HepG2 (cell line): ENCODE measurements around the gene TBX10. TPM values are rescaled to one million over a fixed set of nuclear protein-coding genes. Genes with fewer than 3 reads are reported as not detected.

Experiments
- CBFB ChIP-seq: sonication (generic); formaldehyde crosslinking; IDR thresholded peaks from 2 replicates; pipeline ENCODE4 v1.4.0; 2020; ENCODE audit warnings: missing genetic modification reagents
- CHD2 ChIP-seq: IDR thresholded peaks from 2 replicates; pipeline ENCODE4 v1.6.1; 2011; ENCODE audit warnings: low read depth, low read length, improper control_type of control experiment
- FOXA1 ChIP-seq, 2 experiments: fragments of 450-650 bp in 1 of 2; sonication (generic) in 1 of 2; formaldehyde crosslinking in 1 of 2; IDR thresholded peaks; 2 replicates each; pipeline versions ENCODE4 v1.4.0 to v1.6.1; 2016 to 2020; ENCODE audit warnings: missing genetic modification reagents in 1 of 2
- KAT2B ChIP-seq: fragments of 150-350 bp; IDR thresholded peaks from 2 replicates; pipeline ENCODE4 v1.6.1; 2014; ENCODE audit warnings: low read depth, low read length, borderline replicate concordance
- KDM3A ChIP-seq: IDR thresholded peaks from 2 replicates; pipeline ENCODE4 v1.6.1; 2018; ENCODE audit warnings: low read depth, missing compliant biosample characterization
- KLF16 ChIP-seq, 2 experiments: sonication (generic) in 1 of 2; formaldehyde crosslinking in 1 of 2; IDR thresholded peaks; 2 replicates each; pipeline versions ENCODE4 v1.6.1 to v1.8.0; 2016 to 2023; ENCODE audit warnings: missing genetic modification reagents in 2 of 2, missing compliant biosample characterization in 1 of 2
- LCORL ChIP-seq, 2 experiments: fragments of 450-650 bp in 1 of 2; sonication (generic) in 1 of 2; formaldehyde crosslinking in 1 of 2; IDR thresholded peaks; 2 replicates each; pipeline versions ENCODE4 v1.5.0 to v1.6.1; 2017 to 2020; ENCODE audit warnings: antibody characterized with exemption in 1 of 2, missing genetic modification reagents in 1 of 2
- MAFF ChIP-seq: IDR thresholded peaks from 2 replicates; pipeline ENCODE4 v1.6.1; 2011; ENCODE audit warnings: low read depth, low read length, improper control_type of control experiment
- REXO4 ChIP-seq: sonication (generic); formaldehyde crosslinking; IDR thresholded peaks from 2 replicates; pipeline ENCODE4 v1.8.0; 2022; ENCODE audit warnings: missing genetic modification reagents, mild to moderate bottlenecking, borderline replicate concordance
- SAP130 ChIP-seq: IDR thresholded peaks from 2 replicates; pipeline ENCODE4 v1.6.1; 2016; ENCODE audit warnings: low read depth
- SMARCC2 ChIP-seq: fragments of 450-650 bp; IDR thresholded peaks from 2 replicates; pipeline ENCODE4 v1.6.1; 2017; ENCODE audit warnings: antibody characterized with exemption, mild to moderate bottlenecking
- SNAI1 ChIP-seq: sonication (generic); formaldehyde crosslinking; IDR thresholded peaks from 2 replicates; pipeline ENCODE4 v1.5.0; 2020; ENCODE audit warnings: mild to moderate bottlenecking, missing genetic modification reagents, borderline replicate concordance
- SYNCRIP ChIP-seq: fragments of 200-400 bp; formaldehyde crosslinking; IDR thresholded peaks from 2 replicates; pipeline ENCODE4 v1.6.1; 2018; ENCODE audit warnings: mild to moderate bottlenecking, low read depth, low read length; ENCODE audit not compliant: insufficient read depth
- TGIF2 ChIP-seq: IDR thresholded peaks from 2 replicates; pipeline ENCODE4 v1.6.1; 2016; ENCODE audit warnings: control low read depth, missing compliant biosample characterization
- TOE1 ChIP-seq: sonication (generic); formaldehyde crosslinking; IDR thresholded peaks from 2 replicates; pipeline ENCODE4 v1.4.0; 2020; ENCODE audit warnings: mild to moderate bottlenecking, missing genetic modification reagents
- TSC22D2 ChIP-seq: sonication (generic); formaldehyde crosslinking; IDR thresholded peaks from 2 replicates; pipeline ENCODE4 v1.5.1; 2020; ENCODE audit warnings: missing genetic modification reagents, mild to moderate bottlenecking, borderline replicate concordance
- U2AF1 ChIP-seq: fragments of 200-400 bp; formaldehyde crosslinking; optimal IDR thresholded peaks from 2 replicates; pipeline ENCODE3; 2017; ENCODE audit warnings: mild to moderate bottlenecking, low read depth, low read length
- ZBTB14 ChIP-seq: sonication (generic); formaldehyde crosslinking; IDR thresholded peaks from 2 replicates; pipeline ENCODE4 v1.4.0; 2020; ENCODE audit warnings: missing genetic modification reagents
- ZBTB38 ChIP-seq: sonication (generic); formaldehyde crosslinking; IDR thresholded peaks from 2 replicates; pipeline ENCODE4 v1.5.1; 2020; ENCODE audit warnings: mild to moderate bottlenecking, missing genetic modification reagents
- ZNF143 ChIP-seq: sonication (generic); formaldehyde crosslinking; IDR thresholded peaks from 2 replicates; pipeline ENCODE4 v1.4.0; 2020; ENCODE audit warnings: missing genetic modification reagents
- ZNF251 ChIP-seq: sonication (generic); formaldehyde crosslinking; IDR thresholded peaks from 2 replicates; pipeline ENCODE4 v1.9.0; 2021; ENCODE audit warnings: mild to moderate bottlenecking, missing genetic modification reagents
- ZNF496 ChIP-seq: sonication (generic); formaldehyde crosslinking; IDR thresholded peaks from 2 replicates; pipeline ENCODE4 v1.8.1; 2023; ENCODE audit warnings: mild to moderate bottlenecking, moderate library complexity, missing genetic modification reagents; ENCODE audit not compliant: insufficient replicate concordance
- ZNF564 ChIP-seq: sonication (generic); formaldehyde crosslinking; IDR thresholded peaks from 2 replicates; pipeline ENCODE4 v1.8.1; 2023; ENCODE audit warnings: mild to moderate bottlenecking, missing genetic modification reagents
- ZNF775 ChIP-seq: sonication (generic); formaldehyde crosslinking; IDR thresholded peaks from 2 replicates; pipeline ENCODE4 v1.4.0; 2020; ENCODE audit warnings: missing genetic modification reagents, mild to moderate bottlenecking, moderate library complexity, borderline replicate concordance
- ZNF839 ChIP-seq: sonication (generic); formaldehyde crosslinking; IDR thresholded peaks from 2 replicates; pipeline ENCODE4 v1.4.0; 2020; ENCODE audit warnings: missing genetic modification reagents, mild to moderate bottlenecking, borderline replicate concordance
- ZSCAN5A ChIP-seq: sonication (generic); formaldehyde crosslinking; IDR thresholded peaks from 2 replicates; pipeline ENCODE4 v1.8.0; 2022; ENCODE audit warnings: mild to moderate bottlenecking, missing genetic modification reagents, borderline replicate concordance
- polyA plus RNA-seq, 8 experiments: library from polyadenylated mRNA; depleted of rRNA in 3 of 8; stranded (reverse) in 7 of 8; unstranded in 1 of 8; fragments of >200 nt; fragmentation: Illumina TruSeq in 4 of 8; extraction: Trizol in 4 of 8; gene quantifications; 2 replicates each; pipeline versions ENCODE4 v1.2.1 to v1.2.3, GENCODE V29; 2011 to 2016; ENCODE audit warnings: low read depth in 4 of 8, missing spikeins in 1 of 8, mixed read lengths in 1 of 8; ENCODE audit not compliant: insufficient read depth in 1 of 8
- total RNA-seq, 5 experiments: library from RNA; depleted of rRNA; stranded (reverse); fragments of >200 nt; fragmentation: Illumina TruSeq; extraction: Trizol; gene quantifications; 2 replicates each; pipeline ENCODE4 v1.2.3, GENCODE V29; 2016; ENCODE audit warnings: low read depth in 1 of 5
- TF ChIP-seq, protein P1 (sequence below): sonication (generic); formaldehyde crosslinking; IDR thresholded peaks from 2 replicates; pipeline ENCODE4 v1.5.1; 2020; ENCODE audit warnings: mild to moderate bottlenecking, missing genetic modification reagents, moderate library complexity

Gene TBX10
- total and polyA plus RNA-seq, 2 of the 13 experiments (the other 11 are each of a cell fraction or from before 2014, with no cell fraction given), result 0.27 to 1.7 TPM

- TF ChIP-seq LCORL (IDR thresholded peaks at IDR 0.05) (no peak), LCORL (CRISPR knock-in tag; IDR thresholded peaks at IDR 0.05) (no peak; the same call in 1 of the 2 replicates), SYNCRIP (no peak), ZNF251 (no peak), TOE1 (CRISPR knock-in tag) (no peak), TSC22D2 (no peak), REXO4 (CRISPR knock-in tag) (no peak), ZBTB14 (CRISPR knock-in tag) (no peak), ZBTB38 (CRISPR knock-in tag) (peak; percentile 94; the same call in 1 of the 2 replicates), SAP130 (CRISPR knock-in tag) (no peak), CHD2 (no peak), ZSCAN5A (no peak), SNAI1 (no peak), ZNF839 (CRISPR knock-in tag) (no peak), ZNF564 (CRISPR knock-in tag) (no peak), SMARCC2 (no peak), KLF16 (CRISPR knock-in tag; IDR thresholded peaks at IDR 0.05) (no peak), CBFB (no peak), ZNF775 (CRISPR knock-in tag) (no peak), FOXA1 (IDR thresholded peaks at IDR 0.05) (no peak), FOXA1 (CRISPR knock-in tag; IDR thresholded peaks at IDR 0.05) (no peak), U2AF1 (no peak), ZNF496 (CRISPR knock-in tag) (no peak), MAFF (no peak), KDM3A (CRISPR knock-in tag) (no peak), TGIF2 (CRISPR knock-in tag) (no peak), KAT2B (no peak), ZNF143 (CRISPR knock-in tag) (no peak)
- TF ChIP-seq, protein P1, sequence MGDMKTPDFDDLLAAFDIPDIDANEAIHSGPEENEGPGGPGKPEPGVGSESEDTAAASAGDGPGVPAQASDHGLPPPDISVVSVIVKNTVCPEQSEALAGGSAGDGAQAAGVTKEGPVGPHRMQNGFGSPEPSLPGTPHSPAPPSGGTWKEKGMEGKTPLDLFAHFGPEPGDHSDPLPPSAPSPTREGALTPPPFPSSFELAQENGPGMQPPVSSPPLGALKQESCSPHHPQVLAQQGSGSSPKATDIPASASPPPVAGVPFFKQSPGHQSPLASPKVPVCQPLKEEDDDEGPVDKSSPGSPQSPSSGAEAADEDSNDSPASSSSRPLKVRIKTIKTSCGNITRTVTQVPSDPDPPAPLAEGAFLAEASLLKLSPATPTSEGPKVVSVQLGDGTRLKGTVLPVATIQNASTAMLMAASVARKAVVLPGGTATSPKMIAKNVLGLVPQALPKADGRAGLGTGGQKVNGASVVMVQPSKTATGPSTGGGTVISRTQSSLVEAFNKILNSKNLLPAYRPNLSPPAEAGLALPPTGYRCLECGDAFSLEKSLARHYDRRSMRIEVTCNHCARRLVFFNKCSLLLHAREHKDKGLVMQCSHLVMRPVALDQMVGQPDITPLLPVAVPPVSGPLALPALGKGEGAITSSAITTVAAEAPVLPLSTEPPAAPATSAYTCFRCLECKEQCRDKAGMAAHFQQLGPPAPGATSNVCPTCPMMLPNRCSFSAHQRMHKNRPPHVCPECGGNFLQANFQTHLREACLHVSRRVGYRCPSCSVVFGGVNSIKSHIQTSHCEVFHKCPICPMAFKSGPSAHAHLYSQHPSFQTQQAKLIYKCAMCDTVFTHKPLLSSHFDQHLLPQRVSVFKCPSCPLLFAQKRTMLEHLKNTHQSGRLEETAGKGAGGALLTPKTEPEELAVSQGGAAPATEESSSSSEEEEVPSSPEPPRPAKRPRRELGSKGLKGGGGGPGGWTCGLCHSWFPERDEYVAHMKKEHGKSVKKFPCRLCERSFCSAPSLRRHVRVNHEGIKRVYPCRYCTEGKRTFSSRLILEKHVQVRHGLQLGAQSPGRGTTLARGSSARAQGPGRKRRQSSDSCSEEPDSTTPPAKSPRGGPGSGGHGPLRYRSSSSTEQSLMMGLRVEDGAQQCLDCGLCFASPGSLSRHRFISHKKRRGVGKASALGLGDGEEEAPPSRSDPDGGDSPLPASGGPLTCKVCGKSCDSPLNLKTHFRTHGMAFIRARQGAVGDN, result peak; percentile 58
Observed at GRCh38 chr11:67630943-67631331, 8.6 kb downstream of the TBX10 start (continued).
